ENCODE measurements around the gene RALGPS1. TPM values are rescaled to one million over a fixed set of nuclear protein-coding genes. Genes with fewer than 3 reads are reported as not detected.

Gene RALGPS1
- total and polyA plus RNA-seq, 2 experiments from 2014 or later: 13.1 to 22.1 TPM

DNA sequence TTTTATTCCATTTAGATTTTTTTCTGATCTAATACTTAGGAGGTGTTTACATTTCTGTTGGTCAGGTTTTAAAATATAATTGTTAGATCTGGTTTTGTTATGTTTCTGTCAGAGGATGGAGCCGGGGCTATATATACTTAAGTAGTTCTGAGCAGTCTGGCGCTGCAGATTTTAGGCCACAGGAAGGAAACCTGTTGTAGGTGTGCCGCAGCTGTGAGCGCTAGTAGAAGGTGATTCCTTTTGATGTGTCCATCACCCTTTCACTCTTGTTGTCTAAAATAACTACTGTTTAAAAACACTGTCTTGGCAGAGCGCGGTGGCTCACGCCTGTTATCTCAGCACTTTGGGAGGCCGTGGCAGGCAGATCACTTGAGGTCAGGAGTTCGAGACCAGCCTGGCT, 37.2 kb upstream of the RALGPS1 start:
- Histone ChIP-seq H3K9me3 (ENCODE audit: low read depth) (no peaks in the 10 kb centered on the region), H3K27me3 (no peaks in the 10 kb centered on the region), H2AFZ (no peak overlapping the region), H3K4me3 (no peak overlapping the region), H3K27ac (no peak overlapping the region), H3K4me2 (no peak overlapping the region), H3K4me1 (ENCODE audit: insufficient read depth) (peaks cover 3% of the 10 kb centered on the region), H3K36me3 (replicated peaks; ENCODE audit: insufficient read depth, low read depth) (no peaks in the 10 kb centered on the region), H3K79me2 (peaks cover 92% of the 10 kb centered on the region), H4K20me1 (ENCODE audit: insufficient read depth, poor library complexity, severe bottlenecking) (peaks cover 33% of the 10 kb centered on the region), H3K9me2 (replicated peaks; ENCODE audit: insufficient read depth) (no peaks in the 10 kb centered on the region)
- 93% methylated on average over 9 of the region's 9 CpGs for WGBS (ENCODE audit: low lambda C conversion rate, missing lambda C conversion rate)
- TF ChIP-seq, protein P1, sequence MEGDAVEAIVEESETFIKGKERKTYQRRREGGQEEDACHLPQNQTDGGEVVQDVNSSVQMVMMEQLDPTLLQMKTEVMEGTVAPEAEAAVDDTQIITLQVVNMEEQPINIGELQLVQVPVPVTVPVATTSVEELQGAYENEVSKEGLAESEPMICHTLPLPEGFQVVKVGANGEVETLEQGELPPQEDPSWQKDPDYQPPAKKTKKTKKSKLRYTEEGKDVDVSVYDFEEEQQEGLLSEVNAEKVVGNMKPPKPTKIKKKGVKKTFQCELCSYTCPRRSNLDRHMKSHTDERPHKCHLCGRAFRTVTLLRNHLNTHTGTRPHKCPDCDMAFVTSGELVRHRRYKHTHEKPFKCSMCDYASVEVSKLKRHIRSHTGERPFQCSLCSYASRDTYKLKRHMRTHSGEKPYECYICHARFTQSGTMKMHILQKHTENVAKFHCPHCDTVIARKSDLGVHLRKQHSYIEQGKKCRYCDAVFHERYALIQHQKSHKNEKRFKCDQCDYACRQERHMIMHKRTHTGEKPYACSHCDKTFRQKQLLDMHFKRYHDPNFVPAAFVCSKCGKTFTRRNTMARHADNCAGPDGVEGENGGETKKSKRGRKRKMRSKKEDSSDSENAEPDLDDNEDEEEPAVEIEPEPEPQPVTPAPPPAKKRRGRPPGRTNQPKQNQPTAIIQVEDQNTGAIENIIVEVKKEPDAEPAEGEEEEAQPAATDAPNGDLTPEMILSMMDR (IDR thresholded peaks at IDR 0.05; ENCODE audit: poor library complexity): no peak
- TF ChIP-seq EZH2 (IDR thresholded peaks at IDR 0.05; ENCODE audit: borderline replicate concordance) (no peak), EZH2phosphoT487 (IDR thresholded peaks at IDR 0.05; ENCODE audit: low read depth, severe bottlenecking, unreplicated experiment) (no peak)
- no peak for DNase-seq (ENCODE audit: low spot score)

DNA sequence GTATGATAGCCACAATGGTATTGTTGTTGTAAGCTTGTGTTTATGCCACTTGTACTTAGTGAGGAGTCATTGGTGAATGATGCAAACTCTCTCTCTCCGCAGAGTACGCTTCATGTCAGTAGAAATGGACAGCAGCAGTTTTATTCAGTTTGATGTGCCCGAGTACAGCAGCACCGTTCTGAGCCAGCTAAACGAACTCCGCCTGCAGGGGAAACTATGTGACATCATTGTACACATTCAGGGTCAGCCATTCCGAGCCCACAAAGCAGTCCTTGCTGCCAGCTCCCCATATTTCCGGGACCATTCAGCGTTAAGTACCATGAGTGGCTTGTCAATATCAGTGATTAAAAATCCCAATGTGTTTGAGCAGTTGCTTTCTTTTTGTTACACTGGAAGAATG, 35.3 kb upstream of the RALGPS1 start:
- TF ChIP-seq EZH2 (IDR thresholded peaks at IDR 0.05; ENCODE audit: borderline replicate concordance): no peak
- TF ChIP-seq, protein P1 (IDR thresholded peaks at IDR 0.05; ENCODE audit: poor library complexity): no peak
- TF ChIP-seq EZH2phosphoT487 (IDR thresholded peaks at IDR 0.05; ENCODE audit: low read depth, severe bottlenecking, unreplicated experiment): no peak
- no peak overlapping the region for H2AFZ ChIP-seq
- H4K20me1 ChIP-seq (ENCODE audit: insufficient read depth, poor library complexity, severe bottlenecking): peaks cover 28% of the 10 kb centered on the region
- 96% methylated on average over 9 of the region's 9 CpGs for WGBS (ENCODE audit: low lambda C conversion rate, missing lambda C conversion rate)
- no peak for DNase-seq (ENCODE audit: low spot score)
- H3K4me1 ChIP-seq (ENCODE audit: insufficient read depth): peaks cover 3% of the 10 kb centered on the region
- H3K4me2 ChIP-seq: no peak overlapping the region
- H3K79me2 ChIP-seq: peaks cover 91% of the 10 kb centered on the region
- no peaks in the 10 kb centered on the region for H3K27me3 ChIP-seq
- H3K36me3 ChIP-seq (replicated peaks; ENCODE audit: insufficient read depth, low read depth): no peaks in the 10 kb centered on the region
- no peak overlapping the region for H3K27ac ChIP-seq
- H3K4me3 ChIP-seq: no peak overlapping the region
- H3K9me2 ChIP-seq (replicated peaks; ENCODE audit: insufficient read depth): no peaks in the 10 kb centered on the region
- H3K9me3 ChIP-seq (ENCODE audit: low read depth): no peaks in the 10 kb centered on the region

DNA sequence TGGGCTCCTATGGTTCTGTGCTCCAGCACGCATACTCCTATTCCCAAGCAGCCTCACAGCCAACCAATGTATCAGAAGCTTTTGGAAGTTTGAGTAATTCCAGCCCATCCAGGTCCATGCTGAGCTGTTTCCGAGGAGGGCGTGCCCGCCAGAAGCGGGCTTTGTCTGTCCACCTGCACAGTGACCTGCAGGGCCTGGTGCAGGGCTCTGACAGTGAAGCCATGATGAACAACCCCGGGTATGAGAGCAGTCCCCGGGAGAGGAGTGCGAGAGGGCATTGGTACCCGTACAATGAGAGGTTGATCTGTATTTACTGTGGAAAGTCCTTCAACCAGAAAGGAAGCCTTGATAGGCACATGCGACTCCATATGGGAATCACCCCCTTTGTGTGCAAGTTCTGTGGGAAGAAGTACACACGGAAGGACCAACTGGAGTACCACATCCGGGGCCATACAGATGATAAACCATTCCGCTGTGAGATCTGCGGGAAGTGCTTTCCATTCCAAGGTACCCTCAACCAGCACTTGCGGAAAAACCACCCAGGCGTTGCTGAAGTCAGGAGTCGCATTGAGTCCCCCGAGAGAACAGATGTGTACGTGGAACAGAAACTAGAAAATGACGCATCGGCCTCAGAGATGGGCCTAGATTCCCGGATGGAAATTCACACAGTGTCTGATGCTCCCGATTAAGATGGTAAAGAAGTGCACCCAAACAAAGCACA, 34.2 kb upstream of the RALGPS1 start:
- H2AFZ ChIP-seq: no peak overlapping the region
- DNase-seq (ENCODE audit: low spot score): no peak
- H3K79me2 ChIP-seq: peaks cover 82% of the 10 kb centered on the region
- H3K27me3 ChIP-seq: no peaks in the 10 kb centered on the region
- WGBS (ENCODE audit: low lambda C conversion rate, missing lambda C conversion rate): 97% methylated on average over 23 of the region's 23 CpGs
- no peak overlapping the region for H3K4me3 ChIP-seq
- H4K20me1 ChIP-seq (ENCODE audit: insufficient read depth, poor library complexity, severe bottlenecking): peaks cover 22% of the 10 kb centered on the region
- H3K36me3 ChIP-seq (replicated peaks; ENCODE audit: insufficient read depth, low read depth): no peaks in the 10 kb centered on the region
- no peak overlapping the region for H3K27ac ChIP-seq
- TF ChIP-seq EZH2 (IDR thresholded peaks at IDR 0.05; ENCODE audit: borderline replicate concordance): no peak
- TF ChIP-seq, protein P1 (IDR thresholded peaks at IDR 0.05; ENCODE audit: poor library complexity): no peak
- no peak overlapping the region for H3K4me2 ChIP-seq
- no peaks in the 10 kb centered on the region for H3K9me3 ChIP-seq (ENCODE audit: low read depth)
- peaks cover 10% of the 10 kb centered on the region for H3K4me1 ChIP-seq (ENCODE audit: insufficient read depth)
- H3K9me2 ChIP-seq (replicated peaks; ENCODE audit: insufficient read depth): no peaks in the 10 kb centered on the region
